Astrocyte (in vitro differentiated cells and primary cell): ENCODE results near the gene CYLD. TPM values are rescaled to one million over a fixed set of nuclear protein-coding genes. Genes with fewer than 3 reads are reported as not detected.

Experiments used
- DNase-seq: peaks from one replicate; pipeline ENCODE4 v3.0.0-alpha.2; 2010; ENCODE audit warnings: low read depth
- FAIRE-seq: peaks from 2 replicates; lab custom pipeline; 2011; peaks lifted over from hg19 to GRCh38; lab: Jason Lieb, UNC
- H2AFZ ChIP-seq: 2 replicates; pipeline ENCODE4 v1.6.0; 2012; ENCODE audit warnings: low read depth, low read length, inconsistent platforms
- H3K27ac ChIP-seq: 2 replicates; pipeline ENCODE4 v1.5.1; 2011; ENCODE audit warnings: low read depth, low read length, inconsistent platforms
- H3K27me3 ChIP-seq: 2 replicates; pipeline ENCODE4 v1.6.0; 2011; ENCODE audit warnings: low read length, inconsistent platforms; ENCODE audit not compliant: insufficient read depth
- H3K36me3 ChIP-seq: 2 replicates; pipeline ENCODE4 v1.5.1; 2011; ENCODE audit warnings: low read length, inconsistent platforms; ENCODE audit not compliant: insufficient read depth
- H3K4me1 ChIP-seq: 2 replicates; pipeline ENCODE4 v1.5.1; 2011; ENCODE audit warnings: low read length, inconsistent platforms; ENCODE audit not compliant: insufficient read depth
- H3K4me2 ChIP-seq: 2 replicates; pipeline ENCODE4 v1.6.0; 2012; ENCODE audit warnings: low read length, inconsistent platforms
- H3K4me3 ChIP-seq: 2 replicates; pipeline ENCODE4 v1.5.1; 2011; ENCODE audit warnings: low read depth, mild to moderate bottlenecking, low read length, inconsistent platforms; ENCODE audit not compliant: insufficient read depth
- H3K79me2 ChIP-seq: 2 replicates; pipeline ENCODE4 v1.6.0; 2012; ENCODE audit warnings: mild to moderate bottlenecking, low read length, inconsistent platforms; ENCODE audit not compliant: insufficient read depth
- H3K9ac ChIP-seq: 2 replicates; pipeline ENCODE4 v1.6.0; 2012; ENCODE audit warnings: mild to moderate bottlenecking, low read length, inconsistent platforms
- H3K9me3 ChIP-seq: 2 replicates; pipeline ENCODE4 v1.5.1; 2012; ENCODE audit warnings: low read depth, mild to moderate bottlenecking, low read length, inconsistent platforms; ENCODE audit not compliant: insufficient read depth
- H4K20me1 ChIP-seq: 2 replicates; pipeline ENCODE4 v1.6.0; 2012; ENCODE audit warnings: low read length, inconsistent platforms; ENCODE audit not compliant: insufficient read depth
- H3K27ac Mint-ChIP-seq: one replicate; pipeline ENCODE4 v1.8.0; 2021; ENCODE audit warnings: mild to moderate bottlenecking, mixed read lengths; ENCODE audit not compliant: unreplicated experiment
- H3K27me3 Mint-ChIP-seq: one replicate; pipeline ENCODE4 v1.8.0; 2021; ENCODE audit warnings: low read depth, mixed read lengths; ENCODE audit not compliant: unreplicated experiment
- H3K36me3 Mint-ChIP-seq: one replicate; pipeline ENCODE4 v1.8.0; 2021; ENCODE audit warnings: low read depth, mixed read lengths; ENCODE audit not compliant: unreplicated experiment
- H3K4me1 Mint-ChIP-seq: one replicate; pipeline ENCODE4 v1.8.0; 2021; ENCODE audit warnings: low read depth, mixed read lengths; ENCODE audit not compliant: unreplicated experiment
- H3K4me3 Mint-ChIP-seq: one replicate; pipeline ENCODE4 v1.8.0; 2021; ENCODE audit warnings: mild to moderate bottlenecking, moderate library complexity, mixed read lengths; ENCODE audit not compliant: unreplicated experiment
- H3K9me3 Mint-ChIP-seq: one replicate; pipeline ENCODE4 v1.8.0; 2021; ENCODE audit warnings: mild to moderate bottlenecking, mixed read lengths; ENCODE audit not compliant: unreplicated experiment
- EZH2 ChIP-seq: IDR thresholded peaks from 2 replicates; pipeline ENCODE4 v1.6.1; 2012; ENCODE audit warnings: mild to moderate bottlenecking, low read length, inconsistent platforms; ENCODE audit not compliant: insufficient read depth
- total RNA-seq: library from RNA; stranded (reverse); gene quantifications from 2 replicates; pipeline ENCODE4 v1.2.1, GENCODE V29; 2021
- TF ChIP-seq, protein P1 (sequence below): IDR thresholded peaks from 2 replicates; pipeline ENCODE4 v1.5.1; 2011; ENCODE audit warnings: low read depth, mild to moderate bottlenecking, inconsistent platforms, low read length, moderate library complexity; ENCODE audit not compliant: insufficient read depth

Gene CYLD
- total RNA-seq, 1 donor from 2014 or later: 34.2 TPM

DNA sequence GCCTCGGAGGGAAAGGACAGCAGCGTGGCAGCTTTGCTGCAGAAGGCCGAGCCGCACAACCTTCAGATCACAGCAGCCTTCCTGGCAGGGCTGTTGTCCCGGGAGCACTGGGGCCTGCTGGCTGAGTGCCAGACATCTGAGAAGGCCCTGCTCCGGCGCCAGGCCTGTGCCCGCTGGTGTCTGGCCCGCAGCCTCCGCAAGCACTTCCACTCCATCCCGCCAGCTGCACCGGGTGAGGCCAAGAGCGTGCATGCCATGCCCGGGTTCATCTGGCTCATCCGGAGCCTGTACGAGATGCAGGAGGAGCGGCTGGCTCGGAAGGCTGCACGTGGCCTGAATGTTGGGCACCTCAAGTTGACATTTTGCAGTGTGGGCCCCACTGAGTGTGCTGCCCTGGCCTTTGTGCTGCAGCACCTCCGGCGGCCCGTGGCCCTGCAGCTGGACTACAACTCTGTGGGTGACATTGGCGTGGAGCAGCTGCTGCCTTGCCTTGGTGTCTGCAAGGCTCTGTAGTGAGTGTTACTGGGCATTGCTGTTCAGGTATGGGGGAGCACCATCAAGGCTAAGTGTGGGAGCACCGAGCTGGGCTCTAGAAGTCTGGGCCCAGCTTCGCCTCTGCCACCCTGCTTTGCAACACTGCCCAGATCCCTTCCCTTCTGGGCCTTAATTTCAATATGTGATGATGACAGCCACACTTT is 29.9 kb upstream of the CYLD start:
- no peaks in the 10 kb centered on the region for H4K20me1 ChIP-seq
- H3K36me3 ChIP-seq: no peaks in the 10 kb centered on the region
- H3K27ac ChIP-seq: no peak overlapping the region
- no peak overlapping the region for H3K4me3 Mint-ChIP-seq
- no peak overlapping the region for H3K9ac ChIP-seq
- no peaks in the 10 kb centered on the region for H3K79me2 ChIP-seq
- H2AFZ ChIP-seq: no peak overlapping the region
- H3K27ac Mint-ChIP-seq: no peak overlapping the region
- H3K4me1 ChIP-seq: no peaks in the 10 kb centered on the region
- no peaks in the 10 kb centered on the region for H3K9me3 ChIP-seq
- H3K27me3 ChIP-seq: no peaks in the 10 kb centered on the region
- no peak overlapping the region for H3K4me3 ChIP-seq
- H3K27me3 Mint-ChIP-seq: peaks cover 17% of the 10 kb centered on the region
- TF ChIP-seq, protein P1, sequence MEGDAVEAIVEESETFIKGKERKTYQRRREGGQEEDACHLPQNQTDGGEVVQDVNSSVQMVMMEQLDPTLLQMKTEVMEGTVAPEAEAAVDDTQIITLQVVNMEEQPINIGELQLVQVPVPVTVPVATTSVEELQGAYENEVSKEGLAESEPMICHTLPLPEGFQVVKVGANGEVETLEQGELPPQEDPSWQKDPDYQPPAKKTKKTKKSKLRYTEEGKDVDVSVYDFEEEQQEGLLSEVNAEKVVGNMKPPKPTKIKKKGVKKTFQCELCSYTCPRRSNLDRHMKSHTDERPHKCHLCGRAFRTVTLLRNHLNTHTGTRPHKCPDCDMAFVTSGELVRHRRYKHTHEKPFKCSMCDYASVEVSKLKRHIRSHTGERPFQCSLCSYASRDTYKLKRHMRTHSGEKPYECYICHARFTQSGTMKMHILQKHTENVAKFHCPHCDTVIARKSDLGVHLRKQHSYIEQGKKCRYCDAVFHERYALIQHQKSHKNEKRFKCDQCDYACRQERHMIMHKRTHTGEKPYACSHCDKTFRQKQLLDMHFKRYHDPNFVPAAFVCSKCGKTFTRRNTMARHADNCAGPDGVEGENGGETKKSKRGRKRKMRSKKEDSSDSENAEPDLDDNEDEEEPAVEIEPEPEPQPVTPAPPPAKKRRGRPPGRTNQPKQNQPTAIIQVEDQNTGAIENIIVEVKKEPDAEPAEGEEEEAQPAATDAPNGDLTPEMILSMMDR: no peak
- no peak for TF ChIP-seq EZH2
- H3K36me3 Mint-ChIP-seq: no peaks in the 10 kb centered on the region
- no peak for DNase-seq
- peaks cover 2% of the 10 kb centered on the region for H3K9me3 Mint-ChIP-seq
- no peak for FAIRE-seq
- no peak overlapping the region for H3K4me2 ChIP-seq
- H3K4me1 Mint-ChIP-seq: peaks cover 1% of the 10 kb centered on the region

DNA sequence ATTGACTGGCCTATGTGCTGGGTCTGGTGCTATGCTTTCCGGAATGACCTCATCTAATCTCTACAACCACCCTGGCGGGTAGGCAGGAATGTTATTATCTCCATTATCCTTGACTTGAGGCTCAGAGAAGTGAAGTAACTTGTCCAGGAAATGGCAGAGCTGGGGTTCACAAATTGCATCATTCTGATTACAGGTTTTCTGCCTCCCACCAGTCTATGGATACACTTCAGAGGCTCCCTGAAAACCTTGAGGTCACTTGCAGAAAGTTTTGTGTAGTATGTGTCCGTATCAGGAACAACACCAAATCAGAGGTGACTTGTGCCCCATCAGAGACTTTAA is 29.4 kb upstream of the CYLD start:
- DNase-seq (no peak), FAIRE-seq (no peak)
- no peaks in the 10 kb centered on the region for H4K20me1 ChIP-seq
- H3K9ac ChIP-seq: no peak overlapping the region
- H3K4me2 ChIP-seq: no peak overlapping the region
- no peaks in the 10 kb centered on the region for H3K27me3 ChIP-seq
- no peak overlapping the region for H2AFZ ChIP-seq
- H3K27ac ChIP-seq: no peak overlapping the region
- no peaks in the 10 kb centered on the region for H3K4me1 ChIP-seq
- no peak overlapping the region for H3K4me3 ChIP-seq
- H3K36me3 Mint-ChIP-seq: no peaks in the 10 kb centered on the region
- TF ChIP-seq, protein P1: no peak
- no peak for TF ChIP-seq EZH2
- peaks cover 1% of the 10 kb centered on the region for H3K4me1 Mint-ChIP-seq
- H3K36me3 ChIP-seq: no peaks in the 10 kb centered on the region
- no peaks in the 10 kb centered on the region for H3K79me2 ChIP-seq
- no peaks in the 10 kb centered on the region for H3K9me3 Mint-ChIP-seq
- no peak overlapping the region for H3K4me3 Mint-ChIP-seq
- H3K27ac Mint-ChIP-seq: no peak overlapping the region
- peaks cover 12% of the 10 kb centered on the region for H3K27me3 Mint-ChIP-seq
- H3K9me3 ChIP-seq: no peaks in the 10 kb centered on the region

DNA sequence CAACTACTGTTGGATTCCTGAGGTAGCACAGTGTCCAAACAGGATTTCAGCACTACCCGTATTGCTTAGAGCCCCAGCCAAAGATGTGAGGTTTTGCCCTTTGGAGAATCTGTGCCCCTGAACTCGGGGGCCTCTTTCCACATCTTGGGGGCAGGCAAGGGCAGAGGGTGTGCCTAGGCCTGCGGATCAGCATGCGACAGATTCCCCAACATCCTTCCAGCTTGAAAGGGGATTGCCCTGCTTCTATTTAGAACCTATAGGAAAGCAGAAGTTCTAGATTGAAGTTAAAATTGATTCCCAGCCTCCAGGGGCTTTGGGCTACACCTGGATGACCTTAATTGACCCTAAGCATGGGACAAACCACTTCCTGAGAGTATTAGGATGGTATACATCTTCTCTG is 28.9 kb upstream of the CYLD start:
- Mint-ChIP-seq H3K27ac (no peak overlapping the region), H3K27me3 (peaks cover 8% of the 10 kb centered on the region), H3K9me3 (no peaks in the 10 kb centered on the region), H3K4me3 (no peak overlapping the region), H3K36me3 (no peaks in the 10 kb centered on the region), H3K4me1 (peaks cover 1% of the 10 kb centered on the region)
- Histone ChIP-seq H3K27ac (no peak overlapping the region), H3K4me1 (no peaks in the 10 kb centered on the region), H3K9me3 (no peaks in the 10 kb centered on the region), H4K20me1 (no peaks in the 10 kb centered on the region), H3K4me3 (no peak overlapping the region), H3K27me3 (no peaks in the 10 kb centered on the region), H3K9ac (no peak overlapping the region), H3K79me2 (no peaks in the 10 kb centered on the region), H3K4me2 (no peak overlapping the region), H2AFZ (no peak overlapping the region), H3K36me3 (no peaks in the 10 kb centered on the region)
- DNase-seq (no peak), FAIRE-seq (no peak)
- TF ChIP-seq, protein P1: no peak
- TF ChIP-seq EZH2: no peak
